Globus pallidus (tissue), 1 donor: ENCODE measurements around the gene PNPLA7.

Experiments
- DNase-seq: peaks from one replicate; pipeline ENCODE4 v3.0.0-alpha.2; 2015; ENCODE audit warnings: low spot score

PNPLA7 gene

GRCh38 chr9:137434498-137435380 lies 115.5 kb downstream of the PNPLA7 start:
- DNase-seq: no peak

- DNase-seq: no peak
These were observed 116.2 kb downstream of the PNPLA7 start for GRCh38 chr9:137433916-137434431.

- DNase-seq: no peak
These were observed 116.8 kb downstream of the PNPLA7 start for GRCh38 chr9:137433349-137433915.

- DNase-seq: no peak
These were observed 117.4 kb downstream of the PNPLA7 start for GRCh38 chr9:137432687-137433348.

- DNase-seq: no peak
These were observed 118.7 kb downstream of the PNPLA7 start for GRCh38 chr9:137431416-137431931.

- DNase-seq: no peak
These were observed 119.3 kb downstream of the PNPLA7 start for GRCh38 chr9:137430723-137431415.

GRCh38 chr9:137429974-137430722 lies 120.1 kb downstream of the PNPLA7 start:
- no peak for DNase-seq

GRCh38 chr9:137429546-137429890 lies 120.7 kb downstream of the PNPLA7 start:
- DNase-seq: no peak

- no peak for DNase-seq
These were observed 121.2 kb downstream of the PNPLA7 start for GRCh38 chr9:137428841-137429545.

GRCh38 chr9:137428311-137428630 lies 121.9 kb downstream of the PNPLA7 start:
- DNase-seq: no peak

GRCh38 chr9:137427454-137428310 lies 122.5 kb downstream of the PNPLA7 start:
- DNase-seq: no peak

GRCh38 chr9:137426018-137426681 lies 124.1 kb downstream of the PNPLA7 start:
- DNase-seq: no peak

- DNase-seq: no peak
These were observed 126.5 kb downstream of the PNPLA7 start for GRCh38 chr9:137423514-137424291.

GRCh38 chr9:137422604-137423513 lies 127.3 kb downstream of the PNPLA7 start, which contains the start of the genes EXD3 and NOXA1:
Gene EXD3 (minus strand): TSS chr9:137423162. CDS start chr9:137395357, 27,805 bp downstream.
Gene NOXA1 (plus strand): TSS chr9:137423393. CDS start chr9:137423530, 137 bp downstream.
- peak; percentile 87 for DNase-seq

- no peak for DNase-seq
These were observed 128.2 kb downstream of the PNPLA7 start for GRCh38 chr9:137421838-137422603.
